K562 (cell line): ENCODE data around the gene PHTF2. TPM values are rescaled to one million over a fixed set of nuclear protein-coding genes. Genes with fewer than 3 reads are reported as not detected.

Experiments used
- BACH1 ChIP-seq: fragments of 200-800 bp; sonication (Bioruptor generic); IDR thresholded peaks from 2 replicates; pipeline ENCODE4 v1.6.1; 2016; ENCODE audit warnings: missing genetic modification characterization, missing compliant biosample characterization
- BRD9 ChIP-seq: fragments of 450-650 bp; IDR thresholded peaks from 2 replicates; pipeline ENCODE4 v1.6.1; 2018; ENCODE audit warnings: low read depth; ENCODE audit not compliant: partially characterized antibody
- CC2D1A ChIP-seq: fragments of 450-650 bp; IDR thresholded peaks from 2 replicates; pipeline ENCODE4 v1.6.1; 2017; ENCODE audit warnings: mild to moderate bottlenecking
- COPS2 ChIP-seq: fragments of 450-650 bp; conservative IDR thresholded peaks from 2 replicates; pipeline ENCODE4 v1.6.1; 2016; ENCODE audit warnings: mild to moderate bottlenecking, moderate library complexity
- CXXC5 ChIP-seq: fragments of 250-450 bp; sonication (Bioruptor Pico); IDR thresholded peaks from 2 replicates; pipeline ENCODE4 v1.8.0; 2022; ENCODE audit warnings: inconsistent platforms, mild to moderate bottlenecking, moderate library complexity
- ELF1 ChIP-seq: fragments of 200-800 bp; sonication (Bioruptor generic); IDR thresholded peaks from 2 replicates; pipeline ENCODE4 v1.6.1; 2016; ENCODE audit warnings: missing genetic modification characterization, missing compliant biosample characterization
- EP300 ChIP-seq: IDR thresholded peaks from 2 replicates; pipeline ENCODE4 v1.6.1; 2012; ENCODE audit warnings: low read length, improper control_type of control experiment
- MTA3 ChIP-seq: fragments of 450-650 bp; formaldehyde crosslinking; IDR thresholded peaks from 2 replicates; pipeline ENCODE4 v1.6.1; 2017; ENCODE audit warnings: mild to moderate bottlenecking, borderline replicate concordance
- NR4A1 ChIP-seq, 2 experiments: fragments of 250-450 bp in 1 of 2; fragments of 450-650 bp in 1 of 2; sonication (Bioruptor Pico) in 1 of 2; IDR thresholded peaks; 2 replicates each; pipeline versions ENCODE4 v1.4.0 to v1.6.1; 2016 to 2020; ENCODE audit warnings: mild to moderate bottlenecking in 2 of 2, missing compliant biosample characterization in 1 of 2, missing genetic modification characterization in 1 of 2, moderate library complexity in 1 of 2
- POLR2H ChIP-seq: IDR thresholded peaks from 2 replicates; pipeline ENCODE4 v1.6.1; 2016; ENCODE audit warnings: missing genetic modification characterization, low read depth, mild to moderate bottlenecking, control low read depth, missing compliant biosample characterization, moderate library complexity
- PPARD ChIP-seq: fragments of 250-450 bp; sonication (Bioruptor Pico); IDR thresholded peaks from 2 replicates; pipeline ENCODE4 v1.8.0; 2022; ENCODE audit warnings: inconsistent platforms, mild to moderate bottlenecking, moderate library complexity
- RFX7 ChIP-seq: fragments of 250-450 bp; sonication (Bioruptor Pico); IDR thresholded peaks from 2 replicates; pipeline ENCODE4 v1.5.1; 2021; ENCODE audit warnings: mild to moderate bottlenecking
- SMARCC2 ChIP-seq: fragments of 450-650 bp; IDR thresholded peaks from 2 replicates; pipeline ENCODE4 v1.6.1; 2017; ENCODE audit warnings: antibody characterized with exemption, moderate library complexity, mild to moderate bottlenecking, low read depth
- SOX6 ChIP-seq: fragments of 450-650 bp; IDR thresholded peaks from 2 replicates; pipeline ENCODE4 v1.6.1; 2014; ENCODE audit warnings: mild to moderate bottlenecking
- TCF7 ChIP-seq: sonication (generic); IDR thresholded peaks from 2 replicates; pipeline ENCODE4 v1.6.1; 2016; ENCODE audit warnings: antibody characterized with exemption, borderline replicate concordance
- TGIF2 ChIP-seq: sonication (generic); formaldehyde crosslinking; IDR thresholded peaks from 2 replicates; pipeline ENCODE4 v1.8.1; 2022; ENCODE audit warnings: mild to moderate bottlenecking, missing genetic modification reagents, moderate library complexity
- TOE1 ChIP-seq, 2 experiments: fragments of 450-650 bp in 1 of 2; sonication (generic) in 1 of 2; formaldehyde crosslinking in 1 of 2; IDR thresholded peaks; 2 replicates each; pipeline versions ENCODE4 v1.7.1 to v1.8.0; 2016 to 2022; ENCODE audit warnings: borderline replicate concordance in 2 of 2, mild to moderate bottlenecking in 2 of 2, antibody characterized with exemption in 1 of 2, inconsistent platforms in 1 of 2, low read depth in 1 of 2, missing genetic modification reagents in 1 of 2, moderate library complexity in 1 of 2
- ZNF121 ChIP-seq: sonication (generic); formaldehyde crosslinking; conservative IDR thresholded peaks from 2 replicates; pipeline ENCODE4 v1.8.0; 2022; ENCODE audit warnings: missing genetic modification reagents
- ZNF217 ChIP-seq: sonication (generic); formaldehyde crosslinking; IDR thresholded peaks from 2 replicates; pipeline ENCODE4 v1.8.0; 2022; ENCODE audit warnings: mild to moderate bottlenecking, missing genetic modification reagents
- ZNF3 ChIP-seq: fragments of 250-450 bp; sonication (Bioruptor Pico); IDR thresholded peaks from 2 replicates; pipeline ENCODE4 v1.5.0; 2021; ENCODE audit warnings: mild to moderate bottlenecking, moderate library complexity
- ZNF507 ChIP-seq: conservative IDR thresholded peaks from 2 replicates; pipeline ENCODE4 v1.6.1; 2017; ENCODE audit warnings: missing genetic modification characterization, missing compliant biosample characterization
- polyA plus RNA-seq, 8 experiments: library from polyadenylated mRNA; depleted of rRNA in 4 of 8; stranded (reverse) in 5 of 8; unstranded in 3 of 8; fragments of >200 nt; fragmentation: Nextera tagmentation in 2 of 8; fragmentation: Illumina TruSeq in 1 of 8; extraction: Ambion mirVana in 2 of 8; extraction: Trizol in 1 of 8; gene quantifications; 2 replicates each; pipeline versions ENCODE4 v1.2.1 to v1.2.3, GENCODE V29; 2011 to 2014; ENCODE audit warnings: inconsistent platforms in 1 of 8, missing spikeins in 1 of 8
- total RNA-seq, 7 experiments: library from RNA; depleted of rRNA in 6 of 7; stranded (reverse); fragments of >200 nt in 6 of 7; fragmentation: Illumina TruSeq in 2 of 7; extraction: Trizol in 2 of 7; gene quantifications; 2 replicates each; pipeline versions ENCODE4 v1.2.1 to v1.2.3, GENCODE V29; 2011 to 2021; ENCODE audit warnings: low replicate concordance in 1 of 7
- TF ChIP-seq, protein P1 (sequence below): fragments of 450-650 bp; IDR thresholded peaks from 2 replicates; pipeline ENCODE4 v1.6.1; 2016; ENCODE audit warnings: mild to moderate bottlenecking
- TF ChIP-seq, protein P2 (sequence below): fragments of 450-650 bp; formaldehyde crosslinking; IDR thresholded peaks from 2 replicates; pipeline ENCODE4 v1.4.0; 2022; ENCODE audit warnings: mild to moderate bottlenecking, moderate library complexity
- TF ChIP-seq, protein P3 (sequence below), 3 experiments: IDR thresholded peaks in 2 of 3; conservative IDR thresholded peaks in 1 of 3; 2 replicates each; pipeline ENCODE4 v1.5.1; 2011 to 2012; ENCODE audit warnings: low read length in 3 of 3, mild to moderate bottlenecking in 3 of 3, control low read depth in 2 of 3, improper control_type of control experiment in 1 of 3, inconsistent platforms in 1 of 3, low read depth in 1 of 3, mixed read lengths in 1 of 3, moderate library complexity in 1 of 3; ENCODE audit not compliant: insufficient read depth in 2 of 3

The PHTF2 gene
- total and polyA plus RNA-seq, 9 of the 15 experiments (the other 6 are each of a cell fraction or from before 2014, with no cell fraction given) = 17.9 to 43.6 (median 25.4) TPM

DNA sequence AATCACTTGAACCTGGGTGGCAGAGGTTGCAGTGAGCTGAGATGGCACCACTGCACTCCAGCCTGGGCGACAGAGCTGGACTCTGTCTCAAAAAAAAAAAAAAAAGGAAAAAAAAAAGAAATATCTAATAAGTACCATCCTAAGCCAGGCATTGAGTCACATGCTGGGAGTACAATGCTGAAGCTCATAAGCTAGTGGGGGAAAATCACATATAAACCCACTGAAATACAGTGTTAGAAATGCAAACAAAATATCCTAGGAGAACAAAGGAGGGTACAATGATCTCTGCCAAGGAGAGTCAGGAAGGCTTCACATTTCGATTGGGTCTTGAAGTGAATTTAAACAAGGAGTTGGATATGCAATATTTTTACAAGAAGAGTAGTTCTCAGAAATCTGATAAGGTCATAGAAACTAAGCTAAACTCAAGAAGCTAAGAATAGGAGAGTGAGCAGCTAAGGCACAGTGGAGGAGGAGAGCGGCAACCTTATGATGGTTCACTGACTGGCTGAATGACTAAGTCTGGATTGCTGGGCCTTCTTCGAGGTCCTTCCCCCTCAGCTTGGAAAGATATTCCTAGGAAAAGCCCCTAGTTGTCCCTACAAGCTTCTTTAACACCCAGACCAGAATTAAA is 115.5 kb downstream of the PHTF2 start (continued):
- TF ChIP-seq, protein P1, sequence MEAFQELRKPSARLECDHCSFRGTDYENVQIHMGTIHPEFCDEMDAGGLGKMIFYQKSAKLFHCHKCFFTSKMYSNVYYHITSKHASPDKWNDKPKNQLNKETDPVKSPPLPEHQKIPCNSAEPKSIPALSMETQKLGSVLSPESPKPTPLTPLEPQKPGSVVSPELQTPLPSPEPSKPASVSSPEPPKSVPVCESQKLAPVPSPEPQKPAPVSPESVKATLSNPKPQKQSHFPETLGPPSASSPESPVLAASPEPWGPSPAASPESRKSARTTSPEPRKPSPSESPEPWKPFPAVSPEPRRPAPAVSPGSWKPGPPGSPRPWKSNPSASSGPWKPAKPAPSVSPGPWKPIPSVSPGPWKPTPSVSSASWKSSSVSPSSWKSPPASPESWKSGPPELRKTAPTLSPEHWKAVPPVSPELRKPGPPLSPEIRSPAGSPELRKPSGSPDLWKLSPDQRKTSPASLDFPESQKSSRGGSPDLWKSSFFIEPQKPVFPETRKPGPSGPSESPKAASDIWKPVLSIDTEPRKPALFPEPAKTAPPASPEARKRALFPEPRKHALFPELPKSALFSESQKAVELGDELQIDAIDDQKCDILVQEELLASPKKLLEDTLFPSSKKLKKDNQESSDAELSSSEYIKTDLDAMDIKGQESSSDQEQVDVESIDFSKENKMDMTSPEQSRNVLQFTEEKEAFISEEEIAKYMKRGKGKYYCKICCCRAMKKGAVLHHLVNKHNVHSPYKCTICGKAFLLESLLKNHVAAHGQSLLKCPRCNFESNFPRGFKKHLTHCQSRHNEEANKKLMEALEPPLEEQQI = peak; percentile 44; the same call in 1 of the 2 replicates
- peak; percentile 63 for TF ChIP-seq EP300
- TF ChIP-seq SOX6 = peak; percentile 79
- no peak for TF ChIP-seq BACH1 (tag)
- TF ChIP-seq TGIF2 (CRISPR knock-in tag) = no peak
- TF ChIP-seq ZNF3 (CRISPR knock-in tag) = peak; percentile 97
- no peak for TF ChIP-seq TCF7
- TF ChIP-seq, protein P2, sequence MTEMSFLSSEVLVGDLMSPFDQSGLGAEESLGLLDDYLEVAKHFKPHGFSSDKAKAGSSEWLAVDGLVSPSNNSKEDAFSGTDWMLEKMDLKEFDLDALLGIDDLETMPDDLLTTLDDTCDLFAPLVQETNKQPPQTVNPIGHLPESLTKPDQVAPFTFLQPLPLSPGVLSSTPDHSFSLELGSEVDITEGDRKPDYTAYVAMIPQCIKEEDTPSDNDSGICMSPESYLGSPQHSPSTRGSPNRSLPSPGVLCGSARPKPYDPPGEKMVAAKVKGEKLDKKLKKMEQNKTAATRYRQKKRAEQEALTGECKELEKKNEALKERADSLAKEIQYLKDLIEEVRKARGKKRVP (CRISPR knock-in tag) = no peak
- TF ChIP-seq ZNF121 (CRISPR knock-in tag) = no peak
- no peak for TF ChIP-seq ZNF507 (tag)
- no peak for TF ChIP-seq ZNF217
- no peak for TF ChIP-seq COPS2
- TF ChIP-seq NR4A1 (CRISPR knock-in tag; IDR thresholded peaks at IDR 0.05) = no peak
- no peak for TF ChIP-seq NR4A1 (tag; IDR thresholded peaks at IDR 0.05)
- TF ChIP-seq TOE1 (IDR thresholded peaks at IDR 0.05; ENCODE audit: borderline replicate concordance) = no peak
- TF ChIP-seq TOE1 (CRISPR knock-in tag; IDR thresholded peaks at IDR 0.05; ENCODE audit: borderline replicate concordance, low read depth) = no peak
- 0 out of 2 replicates have a peak, but pooled peaks have one; percentile 18 for TF ChIP-seq POLR2H
- 0 out of 2 replicates have a peak, but pooled peaks have one; percentile 39 for TF ChIP-seq RFX7 (CRISPR knock-in tag)
- TF ChIP-seq SMARCC2 = peak; percentile 66
- 0 out of 2 replicates have a peak, but pooled peaks have one; percentile 26 for TF ChIP-seq CC2D1A
- TF ChIP-seq, protein P3, sequence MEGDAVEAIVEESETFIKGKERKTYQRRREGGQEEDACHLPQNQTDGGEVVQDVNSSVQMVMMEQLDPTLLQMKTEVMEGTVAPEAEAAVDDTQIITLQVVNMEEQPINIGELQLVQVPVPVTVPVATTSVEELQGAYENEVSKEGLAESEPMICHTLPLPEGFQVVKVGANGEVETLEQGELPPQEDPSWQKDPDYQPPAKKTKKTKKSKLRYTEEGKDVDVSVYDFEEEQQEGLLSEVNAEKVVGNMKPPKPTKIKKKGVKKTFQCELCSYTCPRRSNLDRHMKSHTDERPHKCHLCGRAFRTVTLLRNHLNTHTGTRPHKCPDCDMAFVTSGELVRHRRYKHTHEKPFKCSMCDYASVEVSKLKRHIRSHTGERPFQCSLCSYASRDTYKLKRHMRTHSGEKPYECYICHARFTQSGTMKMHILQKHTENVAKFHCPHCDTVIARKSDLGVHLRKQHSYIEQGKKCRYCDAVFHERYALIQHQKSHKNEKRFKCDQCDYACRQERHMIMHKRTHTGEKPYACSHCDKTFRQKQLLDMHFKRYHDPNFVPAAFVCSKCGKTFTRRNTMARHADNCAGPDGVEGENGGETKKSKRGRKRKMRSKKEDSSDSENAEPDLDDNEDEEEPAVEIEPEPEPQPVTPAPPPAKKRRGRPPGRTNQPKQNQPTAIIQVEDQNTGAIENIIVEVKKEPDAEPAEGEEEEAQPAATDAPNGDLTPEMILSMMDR (IDR thresholded peaks at IDR 0.05 in 2 of 3, conservative IDR thresholded peaks at IDR 0.05 in 1 of 3; ENCODE audit: insufficient read depth in 2 of 3, low read depth in 1 of 3, low read length in 3 of 3) = no peak
- TF ChIP-seq CXXC5 (CRISPR knock-in tag) = peak; percentile 37; the same call in 1 of the 2 replicates
- no peak for TF ChIP-seq PPARD (CRISPR knock-in tag)
- TF ChIP-seq ELF1 (tag) = no peak
- TF ChIP-seq BRD9 = no peak
- TF ChIP-seq MTA3 = 0 out of 2 replicates have a peak, but pooled peaks have one; percentile 20
